ENCODE data around the gene MGAT5B.

DNA sequence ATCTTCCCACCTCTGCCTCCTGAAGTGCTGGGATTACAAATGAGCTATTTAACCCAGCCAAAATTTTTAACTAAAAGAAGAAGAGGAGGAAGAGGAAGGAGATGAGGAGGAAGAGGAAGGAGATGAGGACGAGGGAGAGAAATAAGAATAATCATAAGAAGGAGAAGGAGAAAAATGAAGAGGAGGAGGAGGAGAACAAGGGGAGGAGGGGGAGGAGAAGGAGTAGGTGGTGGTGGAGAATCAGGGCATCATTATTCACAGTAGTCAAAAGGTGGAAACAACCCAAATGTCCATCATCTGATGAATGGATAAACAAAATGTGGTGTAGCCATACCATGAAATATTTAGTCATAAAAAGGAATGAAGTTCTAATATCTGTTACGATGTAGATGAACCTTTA lies 21.2 kb upstream of the MGAT5B start:
- TF ChIP-seq, protein P1, sequence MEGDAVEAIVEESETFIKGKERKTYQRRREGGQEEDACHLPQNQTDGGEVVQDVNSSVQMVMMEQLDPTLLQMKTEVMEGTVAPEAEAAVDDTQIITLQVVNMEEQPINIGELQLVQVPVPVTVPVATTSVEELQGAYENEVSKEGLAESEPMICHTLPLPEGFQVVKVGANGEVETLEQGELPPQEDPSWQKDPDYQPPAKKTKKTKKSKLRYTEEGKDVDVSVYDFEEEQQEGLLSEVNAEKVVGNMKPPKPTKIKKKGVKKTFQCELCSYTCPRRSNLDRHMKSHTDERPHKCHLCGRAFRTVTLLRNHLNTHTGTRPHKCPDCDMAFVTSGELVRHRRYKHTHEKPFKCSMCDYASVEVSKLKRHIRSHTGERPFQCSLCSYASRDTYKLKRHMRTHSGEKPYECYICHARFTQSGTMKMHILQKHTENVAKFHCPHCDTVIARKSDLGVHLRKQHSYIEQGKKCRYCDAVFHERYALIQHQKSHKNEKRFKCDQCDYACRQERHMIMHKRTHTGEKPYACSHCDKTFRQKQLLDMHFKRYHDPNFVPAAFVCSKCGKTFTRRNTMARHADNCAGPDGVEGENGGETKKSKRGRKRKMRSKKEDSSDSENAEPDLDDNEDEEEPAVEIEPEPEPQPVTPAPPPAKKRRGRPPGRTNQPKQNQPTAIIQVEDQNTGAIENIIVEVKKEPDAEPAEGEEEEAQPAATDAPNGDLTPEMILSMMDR (IDR thresholded peaks at IDR 0.05) = no peak
- TF ChIP-seq EZH2 (IDR thresholded peaks at IDR 0.05) = no peak
